SK-N-MC (cell line): Measurements from ENCODE around the gene NPBWR2.

Source experiments
- EZH2 ChIP-seq: fragments of 200-600 bp; sonication (generic); IDR thresholded peaks from one replicate; pipeline ENCODE4 v1.6.1; 2017; ENCODE audit warnings: antibody characterized with exemption
- POLR2AphosphoS5 ChIP-seq: IDR thresholded peaks from 2 replicates; pipeline ENCODE4 v1.6.1; 2012; ENCODE audit warnings: mild to moderate bottlenecking, low read depth, low read length, borderline replicate concordance

DNA sequence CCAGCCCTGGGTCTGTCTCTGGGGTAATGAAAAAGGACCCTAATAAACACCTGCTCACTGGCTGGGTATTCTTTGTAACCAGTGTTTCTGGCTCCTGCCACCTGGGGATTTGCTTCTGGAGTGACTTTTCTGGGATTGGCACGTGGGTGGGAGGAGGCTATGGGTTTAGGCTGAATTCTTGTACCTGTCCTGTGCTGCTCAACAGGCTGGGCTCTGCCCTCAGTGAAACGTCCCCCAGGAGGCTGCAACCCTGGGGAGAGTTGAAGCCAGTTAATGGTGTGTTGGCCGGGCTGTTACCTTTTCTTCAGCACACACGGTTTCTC, 6.8 kb downstream of the NPBWR2 start:
- TF ChIP-seq POLR2AphosphoS5 = no peak
- no peak for TF ChIP-seq EZH2
